PC-3 (cell line): ENCODE results near the gene ASIC5. TPM values are rescaled to one million over a fixed set of nuclear protein-coding genes. Genes with fewer than 3 reads are reported as not detected.
A peak's percentile ranks its signal among the peaks of the same experiment; 100 is the strongest.

Experiments used
- ATAC-seq: fragments of 200-7000 bp; cut with Tn5 transposase; 2 replicates; pipeline ENCODE4 v1.9.1; 2020; ENCODE audit warnings: mild to moderate bottlenecking, moderate library complexity
- BruUV-seq: library from RNA; stranded (reverse); fragments of 400-500 nt; replicated peaks from 2 replicates; lab custom pipeline; 2021; lab: Mats Ljungman, UMichigan
- CTCF ChIA-PET: fragments of 300-600 bp; sonication (Branson Sonifier 250); formaldehyde crosslinking; loops from one replicate; lab custom pipeline; 2022; ENCODE audit warnings: antibody characterized with exemption; lab: Charles Lee
- POLR2A ChIA-PET: fragments of 300-600 bp; sonication (Branson Sonifier 250); formaldehyde crosslinking; loops from one replicate; lab custom pipeline; 2022; ENCODE audit warnings: antibody characterized with exemption; ENCODE audit not compliant: unreplicated experiment; lab: Charles Lee
- DNase-seq: peaks from one replicate; pipeline ENCODE4 v3.0.0-alpha.2; 2015
- H2AFZ ChIP-seq: fragments of 300-600 bp; sonication (generic); 2 replicates; pipeline ENCODE4 v1.6.0; 2016; ENCODE audit warnings: antibody characterized with exemption, low read length
- H3F3A ChIP-seq: fragments of 300-600 bp; sonication (generic); one replicate; pipeline ENCODE4 v1.6.0; 2017; ENCODE audit warnings: antibody characterized with exemption, low read length, control low read depth, mild to moderate bottlenecking; ENCODE audit not compliant: unreplicated experiment
- H3K27ac ChIP-seq: fragments of 300-600 bp; sonication (generic); 2 replicates; pipeline ENCODE4 v1.5.1; 2016; ENCODE audit warnings: mild to moderate bottlenecking, low read length
- H3K27me3 ChIP-seq: fragments of 300-600 bp; sonication (generic); 2 replicates; pipeline ENCODE4 v1.6.1; 2016; ENCODE audit warnings: low read length, mixed read lengths
- H3K36me3 ChIP-seq: fragments of 300-600 bp; sonication (generic); 2 replicates; pipeline ENCODE4 v1.6.1; 2016; ENCODE audit warnings: low read depth, mixed run types, low read length, mixed read lengths
- H3K4me1 ChIP-seq: fragments of 300-600 bp; sonication (generic); 2 replicates; pipeline ENCODE4 v1.5.1; 2016; ENCODE audit warnings: low read length; ENCODE audit not compliant: insufficient read depth
- H3K4me2 ChIP-seq: fragments of 300-600 bp; sonication (generic); 2 replicates; pipeline ENCODE4 v1.6.0; 2016; ENCODE audit warnings: low read length
- H3K4me3 ChIP-seq: fragments of 300-600 bp; sonication (generic); 2 replicates; pipeline ENCODE4 v1.5.1; 2016; ENCODE audit warnings: mild to moderate bottlenecking, low read length, mixed read lengths
- H3K79me2 ChIP-seq: fragments of 300-600 bp; sonication (generic); 2 replicates; pipeline ENCODE4 v1.6.1; 2017; ENCODE audit warnings: low read length, mixed read lengths
- H3K9ac ChIP-seq: fragments of 300-600 bp; sonication (generic); 2 replicates; pipeline ENCODE4 v1.6.0; 2016; ENCODE audit warnings: mild to moderate bottlenecking, low read length
- H3K9me2 ChIP-seq: fragments of 300-600 bp; sonication (generic); replicated peaks from 2 replicates; pipeline ENCODE4 v1.6.1; 2016; ENCODE audit warnings: mixed run types, low read length, mixed read lengths
- H3K9me3 ChIP-seq: fragments of 300-600 bp; sonication (generic); 2 replicates; pipeline ENCODE4 v1.6.1; 2016; ENCODE audit warnings: low read length, mixed read lengths
- H4K20me1 ChIP-seq: fragments of 300-600 bp; sonication (generic); 2 replicates; pipeline ENCODE4 v1.6.1; 2016; ENCODE audit warnings: low read length, mixed read lengths
- EZH2 ChIP-seq: fragments of 300-600 bp; sonication (generic); IDR thresholded peaks from one replicate; pipeline ENCODE4 v1.6.1; 2017; ENCODE audit warnings: antibody characterized with exemption, mild to moderate bottlenecking, low read length; ENCODE audit not compliant: unreplicated experiment
- EZH2phosphoT487 ChIP-seq: fragments of 300-600 bp; sonication (generic); IDR thresholded peaks from 2 replicates; pipeline ENCODE4 v1.6.1; 2018; ENCODE audit warnings: mild to moderate bottlenecking, antibody characterized with exemption, low read length, borderline replicate concordance
- intact Hi-C: fragments of 100-400 bp; cut with micrococcal nuclease; formaldehyde crosslinking; loops from 2 replicates; pipeline ENCODE4 v1.9.0; 2023
- total RNA-seq: library from RNA; depleted of rRNA; stranded (reverse); fragments of >200 nt; gene quantifications from 2 replicates; pipeline ENCODE4 v1.2.3, GENCODE V29; 2014
- TF ChIP-seq, protein P1 (sequence below): fragments of 300-600 bp; sonication (generic); conservative IDR thresholded peaks from 2 replicates; pipeline ENCODE4 v1.5.1; 2017; ENCODE audit warnings: antibody characterized with exemption, low read depth, mild to moderate bottlenecking, low read length

Gene ASIC5
- total RNA-seq, 1 experiment from 2014 or later, result not detected

DNA sequence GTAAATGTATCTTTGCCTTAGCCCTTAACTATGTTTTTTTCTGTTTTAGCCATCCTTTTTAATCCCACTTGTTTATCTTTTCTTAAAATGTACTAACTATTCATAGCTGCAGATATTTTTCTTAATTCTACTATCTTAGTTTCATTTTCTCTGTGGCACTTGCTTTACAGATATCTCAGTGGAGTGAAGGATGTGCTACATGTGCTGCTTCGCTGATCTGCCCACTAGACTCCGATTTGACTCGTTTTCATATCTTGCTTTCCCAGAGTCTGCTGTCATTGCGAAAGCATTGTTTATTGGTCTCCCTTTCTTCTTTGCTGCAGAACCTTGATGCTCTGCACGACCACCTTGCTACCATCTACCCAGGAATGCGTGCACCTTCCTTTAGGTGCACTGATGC lies 76.7 kb downstream of the ASIC5 start:
- H3K36me3 ChIP-seq, result no peaks in the 10 kb centered on the region; the same call in 1 of the 2 replicates
- peaks cover 3% of the 10 kb centered on the region for H3K4me1 ChIP-seq
- ChIA-PET CTCF (no interaction called here), POLR2A (interaction anchor here (0.6 kb wide), 1 partner anchor 31 kb away, joined by 3 read pairs; the partner anchor contains the start of gene GUCY1B1)
- intact Hi-C loops, result no loop called here
- H4K20me1 ChIP-seq, result no peaks in the 10 kb centered on the region
- no peaks in the 10 kb centered on the region for H3K27me3 ChIP-seq
- H3K4me2 ChIP-seq, result no peak overlapping the region
- H3K9me2 ChIP-seq, result no peaks in the 10 kb centered on the region
- no peak overlapping the region for H3K4me3 ChIP-seq
- no peak for DNase-seq
- ATAC-seq, result no peak
- H3K9me3 ChIP-seq, result no peaks in the 10 kb centered on the region
- H2AFZ ChIP-seq, result no peak overlapping the region
- H3K79me2 ChIP-seq, result no peaks in the 10 kb centered on the region
- H3K9ac ChIP-seq, result no peak overlapping the region
- no peak for TF ChIP-seq EZH2phosphoT487
- TF ChIP-seq, protein P1, sequence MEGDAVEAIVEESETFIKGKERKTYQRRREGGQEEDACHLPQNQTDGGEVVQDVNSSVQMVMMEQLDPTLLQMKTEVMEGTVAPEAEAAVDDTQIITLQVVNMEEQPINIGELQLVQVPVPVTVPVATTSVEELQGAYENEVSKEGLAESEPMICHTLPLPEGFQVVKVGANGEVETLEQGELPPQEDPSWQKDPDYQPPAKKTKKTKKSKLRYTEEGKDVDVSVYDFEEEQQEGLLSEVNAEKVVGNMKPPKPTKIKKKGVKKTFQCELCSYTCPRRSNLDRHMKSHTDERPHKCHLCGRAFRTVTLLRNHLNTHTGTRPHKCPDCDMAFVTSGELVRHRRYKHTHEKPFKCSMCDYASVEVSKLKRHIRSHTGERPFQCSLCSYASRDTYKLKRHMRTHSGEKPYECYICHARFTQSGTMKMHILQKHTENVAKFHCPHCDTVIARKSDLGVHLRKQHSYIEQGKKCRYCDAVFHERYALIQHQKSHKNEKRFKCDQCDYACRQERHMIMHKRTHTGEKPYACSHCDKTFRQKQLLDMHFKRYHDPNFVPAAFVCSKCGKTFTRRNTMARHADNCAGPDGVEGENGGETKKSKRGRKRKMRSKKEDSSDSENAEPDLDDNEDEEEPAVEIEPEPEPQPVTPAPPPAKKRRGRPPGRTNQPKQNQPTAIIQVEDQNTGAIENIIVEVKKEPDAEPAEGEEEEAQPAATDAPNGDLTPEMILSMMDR, result no peak
- TF ChIP-seq EZH2, result no peak
- BruUV-seq, result no TSS peak
- H3K27ac ChIP-seq, result no peak overlapping the region
- H3F3A ChIP-seq, result no peaks in the 10 kb centered on the region

DNA sequence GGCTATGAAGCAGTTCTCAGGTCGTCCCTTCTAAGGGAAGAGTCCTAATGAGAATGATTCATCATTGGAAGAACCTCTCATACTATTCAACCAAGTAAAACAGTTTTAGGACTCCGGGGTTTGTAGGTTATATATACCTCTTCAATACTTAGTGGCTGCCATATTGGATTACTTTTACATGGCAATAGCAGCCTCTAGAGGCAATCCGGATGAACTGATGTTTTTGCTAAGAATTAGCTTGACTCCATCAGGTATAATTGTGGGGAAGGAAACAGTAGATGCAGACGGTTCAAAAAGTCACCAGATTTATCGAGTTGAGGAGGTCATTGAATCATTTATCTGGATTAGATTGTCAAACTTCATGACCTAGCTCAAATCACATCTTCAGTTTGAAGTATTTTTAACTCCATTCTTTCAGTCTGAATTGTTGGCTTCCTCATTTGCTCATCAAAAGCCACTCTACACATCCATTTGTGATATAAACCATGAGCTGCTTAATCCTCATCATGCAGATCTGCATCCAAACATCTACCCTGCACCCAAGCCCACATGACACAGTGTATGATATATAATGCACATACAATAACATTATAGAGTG lies 78.9 kb downstream of the ASIC5 start:
- Histone ChIP-seq H3K4me3 (no peak overlapping the region), H3K4me1 (peaks cover 3% of the 10 kb centered on the region), H3K9me2 (no peaks in the 10 kb centered on the region), H3K36me3 (no peaks in the 10 kb centered on the region; the same call in 1 of the 2 replicates), H3K27me3 (no peaks in the 10 kb centered on the region), H3K9ac (no peak overlapping the region), H3K27ac (no peak overlapping the region), H4K20me1 (no peaks in the 10 kb centered on the region), H3K9me3 (no peaks in the 10 kb centered on the region), H3K4me2 (peak overlapping the region; percentile 59), H3K79me2 (no peaks in the 10 kb centered on the region), H2AFZ (peak overlapping the region; percentile 76), H3F3A (no peaks in the 10 kb centered on the region)
- ChIA-PET POLR2A (interaction anchor here (0.6 kb wide), 1 partner anchor 42 kb away, joined by 3 read pairs; no protein-coding TSS in a partner anchor), CTCF (interaction anchor here (0.6 to 1.4 kb wide), 5 partner anchors 119 to 384 kb away, joined by 3 to 6 read pairs (median 3); no protein-coding TSS in a partner anchor)
- no TSS peak for BruUV-seq
- no peak for TF ChIP-seq EZH2phosphoT487
- TF ChIP-seq EZH2, result no peak
- TF ChIP-seq, protein P1, result peak; percentile 89
- peak; percentile 77 for ATAC-seq
- intact Hi-C loops, result loop anchor here (1.0 kb wide), 2 partner anchors 345 to 383 kb away; no protein-coding TSS in a partner anchor
- DNase-seq, result peak; percentile 74

DNA sequence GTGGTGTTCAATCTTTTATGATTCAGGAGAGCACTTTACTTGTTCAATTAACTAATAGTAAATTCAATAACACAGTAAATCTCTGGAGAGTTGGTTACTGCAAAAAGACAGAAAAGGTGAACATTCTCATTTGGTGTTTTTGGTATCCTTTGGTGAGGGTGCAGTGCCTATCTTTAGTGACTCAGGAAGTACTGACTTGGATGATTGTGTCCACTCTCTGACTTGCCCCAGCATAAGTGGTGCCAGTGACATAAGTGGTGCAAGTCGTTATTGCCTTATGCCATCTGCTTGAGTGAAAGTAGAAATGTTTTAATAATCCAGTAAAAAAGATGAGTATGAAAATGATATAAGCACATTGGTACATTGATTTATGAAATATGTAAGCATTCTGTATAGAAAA lies 80.2 kb downstream of the ASIC5 start:
- TF ChIP-seq, protein P1, result no peak
- no peak for TF ChIP-seq EZH2
- TF ChIP-seq EZH2phosphoT487, result no peak
- Histone ChIP-seq H3K4me1 (peaks cover 8% of the 10 kb centered on the region), H3K4me2 (no peak overlapping the region), H3K36me3 (no peaks in the 10 kb centered on the region; the same call in 1 of the 2 replicates), H3K9me2 (no peaks in the 10 kb centered on the region), H3F3A (no peaks in the 10 kb centered on the region), H3K27ac (no peak overlapping the region), H3K4me3 (no peak overlapping the region), H2AFZ (no peak overlapping the region), H3K79me2 (no peaks in the 10 kb centered on the region), H3K9me3 (no peaks in the 10 kb centered on the region), H4K20me1 (no peaks in the 10 kb centered on the region), H3K9ac (no peak overlapping the region), H3K27me3 (no peaks in the 10 kb centered on the region)
- DNase-seq, result no peak
- no peak for ATAC-seq
- CTCF ChIA-PET, result no interaction called here
- intact Hi-C loops, result no loop called here
- POLR2A ChIA-PET, result no interaction called here
- BruUV-seq, result no TSS peak
